GM23248 (cell line): ENCODE data around the gene CMTM7.

Source experiments
- EZH2 ChIP-seq: fragments of 200-600 bp; sonication (generic); IDR thresholded peaks from 2 replicates; pipeline ENCODE4 v1.6.1; 2018; ENCODE audit warnings: antibody characterized with exemption, mild to moderate bottlenecking; ENCODE audit not compliant: insufficient read depth, poor library complexity, severe bottlenecking
- EZH2phosphoT487 ChIP-seq: fragments of 200-600 bp; sonication (generic); IDR thresholded peaks from 2 replicates; pipeline ENCODE4 v1.6.1; 2018; ENCODE audit warnings: antibody characterized with exemption, moderate library complexity, mild to moderate bottlenecking, low read depth; ENCODE audit not compliant: insufficient read depth

GRCh38 chr3:32488474-32489008, 96.9 kb downstream of the CMTM7 start:
- TF ChIP-seq EZH2 (no peak), EZH2phosphoT487 (no peak)
